GM12878 (cell line): ENCODE data around the gene ZNF512B. TPM values are rescaled to one million over a fixed set of nuclear protein-coding genes. Genes with fewer than 3 reads are reported as not detected.

Experiments
- ATAC-seq: fragments of 200-7000 bp; cut with Tn5 transposase; 3 replicates; pipeline ENCODE4 v1.9.1; 2020; ENCODE audit warnings: mild to moderate bottlenecking, moderate library complexity
- BruUV-seq: library from RNA; stranded (reverse); fragments of 400-500 nt; replicated peaks from 2 replicates; lab custom pipeline; 2021; lab: Mats Ljungman, UMichigan
- CTCF ChIA-PET: fragments of 300-600 bp; sonication (Branson Sonifier 250); formaldehyde crosslinking; extraction: SDS; loops from one replicate; lab custom pipeline; 2021; ENCODE audit warnings: inconsistent platforms; lab: Yijun Ruan, JAX
- POLR2A ChIA-PET: fragments of 350-600 bp; formaldehyde crosslinking; extraction: SDS; loops from one replicate; lab custom pipeline; 2021; ENCODE audit warnings: inconsistent platforms; lab: Charles Lee
- RAD21 ChIA-PET: fragments of 300-600 bp; sonication (Branson Sonifier 250); formaldehyde crosslinking; loops from one replicate; lab custom pipeline; 2023; ENCODE audit warnings: antibody characterized with exemption; ENCODE audit not compliant: unreplicated experiment; lab: Charles Lee
- SMC1A ChIA-PET: fragments of 300-600 bp; sonication (Branson Sonifier 250); formaldehyde crosslinking; loops from one replicate; lab custom pipeline; 2023; ENCODE audit not compliant: unreplicated experiment, uncharacterized antibody; lab: Charles Lee
- DNase-seq: peaks from one replicate; pipeline ENCODE4 v3.0.0-alpha.2; 2011; ENCODE audit warnings: low read depth, low spot score
- FAIRE-seq: peaks from 3 replicates; lab custom pipeline; 2011; peaks lifted over from hg19 to GRCh38; lab: Jason Lieb, UNC
- H2AFZ ChIP-seq: 2 replicates; pipeline ENCODE4 v1.6.0; 2011; ENCODE audit warnings: low read depth, low read length, control low read depth; ENCODE audit not compliant: control insufficient read depth
- H3K27ac ChIP-seq: 2 replicates; pipeline ENCODE4 v1.5.1; 2011; ENCODE audit warnings: control low read depth; ENCODE audit not compliant: control insufficient read depth, insufficient read depth
- H3K27me3 ChIP-seq, 2 experiments: replicated peaks in 1 of 2; 2 replicates each; pipeline versions ENCODE4 v1.6.0 to v1.6.1; 2011; ENCODE audit warnings: low read length in 1 of 2; ENCODE audit not compliant: control insufficient read depth in 2 of 2, insufficient read depth in 2 of 2
- H3K36me3 ChIP-seq, 2 experiments: 2 replicates each; pipeline ENCODE4 v1.5.1; 2011; ENCODE audit warnings: low read length in 1 of 2; ENCODE audit not compliant: control insufficient read depth in 2 of 2, insufficient read depth in 2 of 2
- H3K4me1 ChIP-seq: 2 replicates; pipeline ENCODE4 v1.6.1; 2011; ENCODE audit warnings: mild to moderate bottlenecking, low read length, moderate library complexity, mixed read lengths; ENCODE audit not compliant: control insufficient read depth, insufficient read depth
- H3K4me2 ChIP-seq: 2 replicates; pipeline ENCODE4 v1.6.0; 2011; ENCODE audit warnings: control low read depth; ENCODE audit not compliant: control insufficient read depth, insufficient read depth
- H3K4me3 ChIP-seq: fragments of 200-600 bp; sonication (generic); 2 replicates; pipeline ENCODE4 v1.5.1; 2016
- H3K79me2 ChIP-seq: 2 replicates; pipeline ENCODE4 v1.6.0; 2011; ENCODE audit warnings: low read length; ENCODE audit not compliant: control insufficient read depth, insufficient read depth
- H3K9ac ChIP-seq: 2 replicates; pipeline ENCODE4 v1.8.0; 2011; ENCODE audit warnings: low read length, control low read depth, mixed read lengths; ENCODE audit not compliant: control insufficient read depth, insufficient read depth
- H3K9me3 ChIP-seq: replicated peaks from 3 replicates; pipeline ENCODE4 v1.5.1; 2011; ENCODE audit warnings: mild to moderate bottlenecking, low read length; ENCODE audit not compliant: control insufficient read depth, insufficient read depth
- H4K20me1 ChIP-seq: 2 replicates; pipeline ENCODE4 v1.6.0; 2011; ENCODE audit not compliant: control insufficient read depth, insufficient read depth
- BACH1 ChIP-seq: fragments of 450-650 bp; IDR thresholded peaks from 2 replicates; pipeline ENCODE4 v1.6.1; 2017; ENCODE audit warnings: mild to moderate bottlenecking, borderline replicate concordance
- FOXK2 ChIP-seq: fragments of 450-650 bp; IDR thresholded peaks from 2 replicates; pipeline ENCODE4 v1.6.1; 2017; ENCODE audit warnings: mild to moderate bottlenecking, moderate library complexity
- GATAD2B ChIP-seq: fragments of 450-650 bp; conservative IDR thresholded peaks from 2 replicates; pipeline ENCODE4 v1.6.1; 2017; ENCODE audit warnings: low read depth, mild to moderate bottlenecking, moderate library complexity
- HDGF ChIP-seq: fragments of 450-650 bp; IDR thresholded peaks from 2 replicates; pipeline ENCODE4 v1.6.1; 2016; ENCODE audit warnings: antibody characterized with exemption
- POLR2A ChIP-seq: IDR thresholded peaks from 2 replicates; pipeline ENCODE4 v1.6.1; 2011; ENCODE audit warnings: low read depth, mild to moderate bottlenecking, low read length
- RB1 ChIP-seq: fragments of 450-650 bp; formaldehyde crosslinking; IDR thresholded peaks from 2 replicates; pipeline ENCODE4 v1.6.1; 2017; ENCODE audit warnings: mild to moderate bottlenecking, borderline replicate concordance
- SMAD5 ChIP-seq: IDR thresholded peaks from 2 replicates; pipeline ENCODE4 v1.6.1; 2016; ENCODE audit warnings: antibody characterized with exemption, low read depth
- STAT1 ChIP-seq: fragments of 450-650 bp; conservative IDR thresholded peaks from 2 replicates; pipeline ENCODE4 v1.6.1; 2014; ENCODE audit warnings: antibody characterized with exemption, mild to moderate bottlenecking
- ZBTB4 ChIP-seq: fragments of 450-650 bp; formaldehyde crosslinking; IDR thresholded peaks from 2 replicates; pipeline ENCODE4 v1.4.0; 2022; ENCODE audit warnings: mild to moderate bottlenecking, moderate library complexity
- WGBS: methylation state at CpG from one replicate; pipeline ENCODE4 v1.1.6; 2016; ENCODE audit warnings: low lambda C conversion rate; ENCODE audit not compliant: insufficient replicate concordance, insufficient coverage; ENCODE audit errors: missing lambda C conversion rate; 5-methylcytosine and 5-hydroxymethylcytosine counted together
- in situ Hi-C: fragments of 300-500 bp; cut with MboI; formaldehyde crosslinking; loops from 9 replicates; pipeline ENCODE4 v1.14.3; 2018; ENCODE audit warnings: mixed read lengths
- intact Hi-C: fragments of 100-400 bp; cut with micrococcal nuclease; formaldehyde crosslinking; loops from one replicate; pipeline ENCODE4 v1.14.2; 2022; ENCODE audit not compliant: unreplicated experiment
- polyA plus RNA-seq, 11 experiments: library from polyadenylated mRNA; depleted of rRNA in 4 of 11; unstranded in 6 of 11; stranded (reverse) in 5 of 11; fragments of >200 nt; fragmentation: Nextera tagmentation in 4 of 11; fragmentation: Illumina TruSeq in 1 of 11; extraction: Ambion mirVana in 4 of 11; extraction: Trizol in 1 of 11; gene quantifications; 1 replicate in 1 of 11; 2 replicates in 10 of 11; pipeline versions ENCODE4 v1.2.1 to v1.2.3, GENCODE V29; 2011 to 2016; ENCODE audit warnings: inconsistent platforms in 2 of 11, missing spikeins in 2 of 11, low read depth in 1 of 11
- total RNA-seq, 4 experiments: library from RNA; depleted of rRNA in 3 of 4; stranded (reverse); fragments of >200 nt in 3 of 4; fragmentation: Illumina TruSeq in 1 of 4; extraction: Trizol in 1 of 4; gene quantifications; 2 replicates each; pipeline versions ENCODE4 v1.2.1 to v1.2.3, GENCODE V29; 2013 to 2021
- TF ChIP-seq, protein P1 (sequence below): IDR thresholded peaks from 2 replicates; pipeline ENCODE4 v1.6.1; 2012; ENCODE audit warnings: low read depth, low read length, improper control_type of control experiment
- TF ChIP-seq, protein P2 (sequence below): IDR thresholded peaks from 2 replicates; pipeline ENCODE4 v1.6.1; 2011; ENCODE audit warnings: borderline replicate concordance, low read depth, mild to moderate bottlenecking, moderate library complexity, low read length; ENCODE audit not compliant: insufficient read depth, poor library complexity, severe bottlenecking
- TF ChIP-seq, protein P3 (sequence below): fragments of 450-650 bp; IDR thresholded peaks from 2 replicates; pipeline ENCODE4 v1.6.1; 2016; ENCODE audit warnings: mild to moderate bottlenecking, moderate library complexity, borderline replicate concordance

The ZNF512B gene
- total and polyA plus RNA-seq, 10 of the 15 experiments (the other 5 are each of a cell fraction or from before 2014, with no cell fraction given) = 0.06 to 23.9 (median 4.0) TPM

DNA sequence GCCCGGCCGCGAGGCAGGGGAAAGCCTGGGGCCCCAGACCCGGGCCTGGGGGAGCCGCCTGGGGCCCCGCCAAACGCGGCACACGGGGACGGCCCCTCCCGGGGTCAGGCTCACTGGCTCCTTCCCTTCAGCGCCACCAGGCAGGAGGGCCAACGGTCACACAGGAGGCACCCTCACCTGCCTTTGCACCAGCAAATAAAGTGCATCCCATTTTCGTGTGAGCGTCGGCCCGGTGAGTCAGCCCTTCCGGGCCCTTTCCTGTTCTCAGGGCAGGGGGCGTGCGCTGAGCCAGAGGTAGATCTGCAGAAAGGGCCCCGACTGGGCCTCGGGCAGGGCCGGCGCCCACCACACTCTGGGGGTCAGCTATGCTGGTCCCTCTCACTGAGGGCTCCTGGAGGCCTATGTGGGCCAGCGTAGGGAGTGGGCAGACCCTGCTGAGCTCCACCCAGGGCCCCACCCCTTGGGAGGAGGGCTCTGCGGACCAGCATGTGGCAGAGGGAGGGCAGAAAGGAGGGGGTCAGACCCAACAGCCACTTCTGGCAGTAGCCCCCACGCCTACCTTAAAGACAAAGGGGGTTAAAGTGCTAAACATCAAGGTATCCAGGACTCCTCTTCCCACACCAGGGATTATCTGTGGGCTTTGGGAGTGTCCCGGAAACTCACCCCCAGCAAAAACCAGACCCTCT lies 12.6 kb downstream of the ZNF512B start:
- peaks cover 0 to 3% of the 10 kb centered on the region in 2 experiments; a peak in 2 of 4 replicates for H3K36me3 ChIP-seq
- peak overlapping the region; percentile 58 for H2AFZ ChIP-seq
- H3K4me1 ChIP-seq = peaks cover 7% of the 10 kb centered on the region
- peak overlapping the region; percentile 43 for H3K4me3 ChIP-seq
- peak overlapping the region; percentile 86 for H3K4me2 ChIP-seq
- no TSS peak for BruUV-seq
- TF ChIP-seq POLR2A = peak; percentile 58; the same call in 1 of the 2 replicates
- TF ChIP-seq RB1 = no peak
- no peak for TF ChIP-seq ZBTB4
- 0 out of 2 replicates have a peak, but pooled peaks have one; percentile 34 for TF ChIP-seq HDGF
- 0 out of 2 replicates have a peak, but pooled peaks have one; percentile 23 for TF ChIP-seq SMAD5
- TF ChIP-seq FOXK2 = 0 out of 2 replicates have a peak, but pooled peaks have one; percentile 17
- TF ChIP-seq, protein P1, sequence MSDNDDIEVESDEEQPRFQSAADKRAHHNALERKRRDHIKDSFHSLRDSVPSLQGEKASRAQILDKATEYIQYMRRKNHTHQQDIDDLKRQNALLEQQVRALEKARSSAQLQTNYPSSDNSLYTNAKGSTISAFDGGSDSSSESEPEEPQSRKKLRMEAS = peak; percentile 32
- 0 out of 2 replicates have a peak, but pooled peaks have one; percentile 7 for TF ChIP-seq BACH1
- TF ChIP-seq, protein P2, sequence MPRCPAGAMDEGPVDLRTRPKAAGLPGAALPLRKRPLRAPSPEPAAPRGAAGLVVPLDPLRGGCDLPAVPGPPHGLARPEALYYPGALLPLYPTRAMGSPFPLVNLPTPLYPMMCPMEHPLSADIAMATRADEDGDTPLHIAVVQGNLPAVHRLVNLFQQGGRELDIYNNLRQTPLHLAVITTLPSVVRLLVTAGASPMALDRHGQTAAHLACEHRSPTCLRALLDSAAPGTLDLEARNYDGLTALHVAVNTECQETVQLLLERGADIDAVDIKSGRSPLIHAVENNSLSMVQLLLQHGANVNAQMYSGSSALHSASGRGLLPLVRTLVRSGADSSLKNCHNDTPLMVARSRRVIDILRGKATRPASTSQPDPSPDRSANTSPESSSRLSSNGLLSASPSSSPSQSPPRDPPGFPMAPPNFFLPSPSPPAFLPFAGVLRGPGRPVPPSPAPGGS = peak; percentile 37
- TF ChIP-seq, protein P3, sequence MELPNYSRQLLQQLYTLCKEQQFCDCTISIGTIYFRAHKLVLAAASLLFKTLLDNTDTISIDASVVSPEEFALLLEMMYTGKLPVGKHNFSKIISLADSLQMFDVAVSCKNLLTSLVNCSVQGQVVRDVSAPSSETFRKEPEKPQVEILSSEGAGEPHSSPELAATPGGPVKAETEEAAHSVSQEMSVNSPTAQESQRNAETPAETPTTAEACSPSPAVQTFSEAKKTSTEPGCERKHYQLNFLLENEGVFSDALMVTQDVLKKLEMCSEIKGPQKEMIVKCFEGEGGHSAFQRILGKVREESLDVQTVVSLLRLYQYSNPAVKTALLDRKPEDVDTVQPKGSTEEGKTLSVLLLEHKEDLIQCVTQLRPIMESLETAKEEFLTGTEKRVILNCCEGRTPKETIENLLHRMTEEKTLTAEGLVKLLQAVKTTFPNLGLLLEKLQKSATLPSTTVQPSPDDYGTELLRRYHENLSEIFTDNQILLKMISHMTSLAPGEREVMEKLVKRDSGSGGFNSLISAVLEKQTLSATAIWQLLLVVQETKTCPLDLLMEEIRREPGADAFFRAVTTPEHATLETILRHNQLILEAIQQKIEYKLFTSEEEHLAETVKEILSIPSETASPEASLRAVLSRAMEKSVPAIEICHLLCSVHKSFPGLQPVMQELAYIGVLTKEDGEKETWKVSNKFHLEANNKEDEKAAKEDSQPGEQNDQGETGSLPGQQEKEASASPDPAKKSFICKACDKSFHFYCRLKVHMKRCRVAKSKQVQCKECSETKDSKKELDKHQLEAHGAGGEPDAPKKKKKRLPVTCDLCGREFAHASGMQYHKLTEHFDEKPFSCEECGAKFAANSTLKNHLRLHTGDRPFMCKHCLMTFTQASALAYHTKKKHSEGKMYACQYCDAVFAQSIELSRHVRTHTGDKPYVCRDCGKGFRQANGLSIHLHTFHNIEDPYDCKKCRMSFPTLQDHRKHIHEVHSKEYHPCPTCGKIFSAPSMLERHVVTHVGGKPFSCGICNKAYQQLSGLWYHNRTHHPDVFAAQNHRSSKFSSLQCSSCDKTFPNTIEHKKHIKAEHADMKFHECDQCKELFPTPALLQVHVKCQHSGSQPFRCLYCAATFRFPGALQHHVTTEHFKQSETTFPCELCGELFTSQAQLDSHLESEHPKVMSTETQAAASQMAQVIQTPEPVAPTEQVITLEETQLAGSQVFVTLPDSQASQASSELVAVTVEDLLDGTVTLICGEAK = no peak
- 0 out of 2 replicates have a peak, but pooled peaks have one; percentile 11 for TF ChIP-seq GATAD2B
- 0 out of 2 replicates have a peak, but pooled peaks have one; percentile 60 for TF ChIP-seq STAT1
- peak; percentile 7 for FAIRE-seq
- H3K27me3 ChIP-seq = no peaks in the 10 kb centered on the region
- ChIA-PET CTCF (interaction anchor here (0.7 to 1.8 kb wide), 3 partner anchors 16 to 100 kb away, joined by 3 to 12 read pairs (median 4); no protein-coding TSS in a partner anchor), POLR2A (interaction anchor here (1.1 to 2.4 kb wide), 4 partner anchors 11 to 106 kb away, joined by 3 to 11 read pairs (median 4); partner anchors contain the start of gene PRPF6), SMC1A (interaction anchor here (2.7 kb wide), 1 partner anchor 16 kb away, joined by 7 read pairs; no protein-coding TSS in a partner anchor), RAD21 (interaction anchor here (0.6 to 2.2 kb wide), 6 partner anchors 16 to 106 kb away, joined by 3 to 10 read pairs (median 6); partner anchors contain the start of genes PRPF6 and TCEA2)
- no peak for DNase-seq
- peaks cover 3% of the 10 kb centered on the region; the same call in 1 of the 2 replicates for H4K20me1 ChIP-seq
- in situ Hi-C loops (no loop called here), intact Hi-C loops (loop anchor here (2.0 to 5.0 kb wide), 3 partner anchors 16 to 250 kb away; partner anchors contain the start of gene ARFRP1)
- ATAC-seq = peak; percentile 74
- H3K9ac ChIP-seq = peak overlapping the region; percentile 61
- WGBS = under 1% methylated on average over 27 of the region's 28 CpGs
- peak overlapping the region; percentile 72 for H3K27ac ChIP-seq
- H3K79me2 ChIP-seq = peaks cover 28% of the 10 kb centered on the region
- H3K9me3 ChIP-seq = no peaks in the 10 kb centered on the region
